ENCODE data around the gene EPC1.
"Not testable (repeated sequence)": the region's sequence is repeated elsewhere in the genome, so short reads cannot be mapped to it uniquely, and the experiment has no call there.

GRCh38 chr10:32233375-32233774 lies 113.6 kb downstream of the EPC1 start:
- not testable (repeated sequence) for TF ChIP-seq CTCF (IDR thresholded peaks at IDR 0.05; ENCODE audit: insufficient read depth, low read depth, low read length); EZH2 (IDR thresholded peaks at IDR 0.05; ENCODE audit: insufficient read depth, low read length)
